ENCODE results near the gene BASP1.

- TF ChIP-seq ZEB2 (tag by site-specific recombination; IDR thresholded peaks at IDR 0.05): peak; percentile 77
- TF ChIP-seq ZNF785 (tag by site-specific recombination; IDR thresholded peaks at IDR 0.05): no peak
- TF ChIP-seq ELK4 (IDR thresholded peaks at IDR 0.05; ENCODE audit: borderline replicate concordance, low read depth, low read length): no peak
- no peak for TF ChIP-seq ZNF274 (IDR thresholded peaks at IDR 0.05; ENCODE audit: low read length)
- TF ChIP-seq ZNF274 (tag by site-specific recombination; IDR thresholded peaks at IDR 0.05; ENCODE audit: borderline replicate concordance): no peak
- TF ChIP-seq ZBTB17 (tag by site-specific recombination; IDR thresholded peaks at IDR 0.05): peak; percentile 55
- TF ChIP-seq MEIS1 (CRISPR knock-in tag; IDR thresholded peaks at IDR 0.05; ENCODE audit: borderline replicate concordance): no peak
- TF ChIP-seq ZNF768 (tag by site-specific recombination; IDR thresholded peaks at IDR 0.05): no peak
- TF ChIP-seq ZNF449 (tag by site-specific recombination; IDR thresholded peaks at IDR 0.05): no peak
Measured at GRCh38 chr5:17304282-17304681, 86.9 kb downstream of the BASP1 start.

All from HEK293 (cell line).